Activated CD8-positive, alpha-beta T cell treated with anti-CD3 and anti-CD28 coated beads, Interleukin-2, amount 10 ng/mL, durations not matched to agents 7 days and 5 days (primary cell): ENCODE measurements around the gene WDPCP. TPM values are rescaled to one million over a fixed set of nuclear protein-coding genes. Genes with fewer than 3 reads are reported as not detected.
A peak's percentile ranks its signal among the peaks of the same experiment; 100 is the strongest.
"Not testable (repeated sequence)": the region's sequence is repeated elsewhere in the genome, so short reads cannot be mapped to it uniquely, and the experiment has no call there.

Experiments used
- ATAC-seq: fragments of 150-1000 bp; cut with Tn5 transposase; one replicate; pipeline ENCODE4 v1.10.0; 2021; ENCODE audit warnings: moderate library complexity
- CTCF ChIA-PET: fragments of 350-600 bp; sonication (Branson Sonifier 250); formaldehyde crosslinking; loops from one replicate; lab custom pipeline; 2021; ENCODE audit warnings: antibody characterized with exemption; lab: Charles Lee
- POLR2A ChIA-PET: fragments of 350-600 bp; sonication (Branson Sonifier 250); formaldehyde crosslinking; loops from one replicate; lab custom pipeline; 2021; ENCODE audit warnings: antibody characterized with exemption; lab: Charles Lee
- DNase-seq: peaks from one replicate; pipeline ENCODE4 v3.0.0-alpha.2; 2020
- H3K27ac Mint-ChIP-seq: one replicate; pipeline ENCODE4 v1.8.0; 2021; ENCODE audit warnings: mild to moderate bottlenecking, mixed read lengths
- H3K27me3 Mint-ChIP-seq: one replicate; pipeline ENCODE4 v1.8.0; 2021; ENCODE audit warnings: low read depth, mixed read lengths
- H3K36me3 Mint-ChIP-seq: one replicate; pipeline ENCODE4 v1.8.0; 2021; ENCODE audit warnings: low read depth, mixed read lengths
- H3K4me1 Mint-ChIP-seq: one replicate; pipeline ENCODE4 v1.8.0; 2021; ENCODE audit warnings: low read depth, mixed read lengths
- H3K4me3 Mint-ChIP-seq: one replicate; pipeline ENCODE4 v1.8.0; 2021; ENCODE audit warnings: mild to moderate bottlenecking, mixed read lengths
- H3K9me3 Mint-ChIP-seq: one replicate; pipeline ENCODE4 v1.8.0; 2022; ENCODE audit warnings: mixed read lengths; ENCODE audit not compliant: insufficient read depth
- total RNA-seq, 2 experiments: library from RNA; stranded (reverse); gene quantifications; one replicate each; pipeline ENCODE4 v1.2.3, GENCODE V29; 2021

The WDPCP gene
- total RNA-seq, 2 experiments from 2014 or later, result 7.6 to 8.8 TPM

- Mint-ChIP-seq H3K4me3 (peak overlapping the region; percentile 98), H3K27ac (peak overlapping the region; percentile 93), H3K27me3 (no peaks in the 10 kb centered on the region), H3K36me3 (peaks cover 18% of the 10 kb centered on the region), H3K9me3 (no peaks in the 10 kb centered on the region), H3K4me1 (peaks cover 40% of the 10 kb centered on the region)
- ChIA-PET CTCF (interaction anchor here (1.4 to 2.4 kb wide), 3 partner anchors 9 to 273 kb away, joined by 4 to 7 read pairs (median 6); no protein-coding TSS in a partner anchor), POLR2A (interaction anchor here (0.6 to 2.8 kb wide), 18 partner anchors 9 to 1794 kb away, joined by 3 to 37 read pairs (median 4); partner anchors contain the start of genes ACTR2 and UGP2)
- ATAC-seq, result no peak
- no peak for DNase-seq
Measured at GRCh38 chr2:63587814-63588384, 378 bp downstream of the WDPCP start.

GRCh38 chr2:63582873-63583272 lies 5.4 kb downstream of the WDPCP start:
- Mint-ChIP-seq H3K27me3 (no peaks in the 10 kb centered on the region), H3K36me3 (no peaks in the 10 kb centered on the region), H3K27ac (no peak overlapping the region), H3K9me3 (no peaks in the 10 kb centered on the region), H3K4me3 (no peak overlapping the region), H3K4me1 (peaks cover 20% of the 10 kb centered on the region)
- ATAC-seq, result no peak
- ChIA-PET CTCF (interaction anchor here (0.7 kb wide), 1 partner anchor 1822 kb away, joined by 3 read pairs; no protein-coding TSS in a partner anchor), POLR2A (no interaction called here)
- DNase-seq, result no peak

GRCh38 chr2:63581298-63581961 lies 6.8 kb downstream of the WDPCP start:
- H3K36me3 Mint-ChIP-seq, result no peaks in the 10 kb centered on the region
- H3K27ac Mint-ChIP-seq, result no peak overlapping the region
- ChIA-PET POLR2A (no interaction called here), CTCF (no interaction called here)
- H3K4me3 Mint-ChIP-seq, result no peak overlapping the region
- ATAC-seq (no peak), DNase-seq (no peak)
- no peaks in the 10 kb centered on the region for H3K9me3 Mint-ChIP-seq
- peaks cover 5% of the 10 kb centered on the region for H3K4me1 Mint-ChIP-seq
- no peaks in the 10 kb centered on the region for H3K27me3 Mint-ChIP-seq

GRCh38 chr2:63580651-63581297 lies 7.5 kb downstream of the WDPCP start:
- no peaks in the 10 kb centered on the region for H3K36me3 Mint-ChIP-seq
- no peak overlapping the region for H3K4me3 Mint-ChIP-seq
- no peak for ATAC-seq
- peaks cover 2% of the 10 kb centered on the region for H3K4me1 Mint-ChIP-seq
- no peaks in the 10 kb centered on the region for H3K27me3 Mint-ChIP-seq
- H3K9me3 Mint-ChIP-seq, result no peaks in the 10 kb centered on the region
- H3K27ac Mint-ChIP-seq, result no peak overlapping the region
- ChIA-PET CTCF (no interaction called here), POLR2A (no interaction called here)
- no peak for DNase-seq

- POLR2A ChIA-PET, result no interaction called here
- Mint-ChIP-seq H3K27ac (no peak overlapping the region), H3K36me3 (no peaks in the 10 kb centered on the region), H3K27me3 (no peaks in the 10 kb centered on the region), H3K9me3 (peaks cover 5% of the 10 kb centered on the region), H3K4me1 (peaks cover 2% of the 10 kb centered on the region), H3K4me3 (no peak overlapping the region)
- no peak for DNase-seq
- CTCF ChIA-PET, result no interaction called here
- no peak for ATAC-seq
Measured at GRCh38 chr2:63578767-63579166, 9.5 kb downstream of the WDPCP start.

GRCh38 chr2:63576546-63576945 lies 11.7 kb downstream of the WDPCP start:
- Mint-ChIP-seq H3K4me3 (no peak overlapping the region), H3K4me1 (no peaks in the 10 kb centered on the region), H3K36me3 (no peaks in the 10 kb centered on the region), H3K9me3 (peaks cover 5% of the 10 kb centered on the region), H3K27me3 (no peaks in the 10 kb centered on the region), H3K27ac (no peak overlapping the region)
- ATAC-seq (no peak), DNase-seq (no peak)
- POLR2A ChIA-PET, result no interaction called here
- CTCF ChIA-PET, result interaction anchor here (1.5 kb wide), 1 partner anchor 10 kb away, joined by 3 read pairs; no protein-coding TSS in a partner anchor

GRCh38 chr2:63573726-63574345 lies 14.4 kb downstream of the WDPCP start:
- POLR2A ChIA-PET, result not testable (repeated sequence)

GRCh38 chr2:63573026-63573425 lies 15.3 kb downstream of the WDPCP start:
- POLR2A ChIA-PET, ATAC-seq, H3K9me3 Mint-ChIP-seq, DNase-seq, H3K27me3 Mint-ChIP-seq, H3K36me3 Mint-ChIP-seq, H3K4me3 Mint-ChIP-seq, H3K27ac Mint-ChIP-seq, H3K4me1 Mint-ChIP-seq, CTCF ChIA-PET: not testable (repeated sequence)

More at GRCh38 chr2:63573726-63574345, 14.4 kb downstream of the WDPCP start:
- H3K4me3 Mint-ChIP-seq, DNase-seq, CTCF ChIA-PET, H3K27ac Mint-ChIP-seq, H3K27me3 Mint-ChIP-seq, H3K9me3 Mint-ChIP-seq, H3K36me3 Mint-ChIP-seq, ATAC-seq, H3K4me1 Mint-ChIP-seq: not testable (repeated sequence)

- CTCF ChIA-PET, result no interaction called here
- POLR2A ChIA-PET, result no interaction called here
- H3K27ac Mint-ChIP-seq, result no peak overlapping the region
- H3K27me3 Mint-ChIP-seq, result no peaks in the 10 kb centered on the region
- H3K9me3 Mint-ChIP-seq, result peaks cover 15% of the 10 kb centered on the region
- no peak for ATAC-seq
- DNase-seq, result no peak
- H3K36me3 Mint-ChIP-seq, result no peaks in the 10 kb centered on the region
- H3K4me3 Mint-ChIP-seq, result no peak overlapping the region
- no peaks in the 10 kb centered on the region for H3K4me1 Mint-ChIP-seq
Measured at GRCh38 chr2:63572001-63572400, 16.3 kb downstream of the WDPCP start.

- H3K9me3 Mint-ChIP-seq, result peaks cover 17% of the 10 kb centered on the region
- no peaks in the 10 kb centered on the region for H3K36me3 Mint-ChIP-seq
- no peaks in the 10 kb centered on the region for H3K27me3 Mint-ChIP-seq
- ChIA-PET POLR2A (no interaction called here), CTCF (no interaction called here)
- no peak for ATAC-seq
- H3K27ac Mint-ChIP-seq, result no peak overlapping the region
- H3K4me1 Mint-ChIP-seq, result no peaks in the 10 kb centered on the region
- no peak overlapping the region for H3K4me3 Mint-ChIP-seq
- no peak for DNase-seq
Measured at GRCh38 chr2:63571291-63571690, 17.0 kb downstream of the WDPCP start.

- ChIA-PET POLR2A (interaction anchor here (0.7 kb wide), 1 partner anchor 8 kb away, joined by 3 read pairs; no protein-coding TSS in a partner anchor), CTCF (interaction anchor here (0.7 kb wide), 1 partner anchor 13 kb away, joined by 3 read pairs; no protein-coding TSS in a partner anchor)
- ATAC-seq, result no peak
- H3K27me3 Mint-ChIP-seq, result no peaks in the 10 kb centered on the region
- no peak for DNase-seq
- H3K36me3 Mint-ChIP-seq, result no peaks in the 10 kb centered on the region
- no peak overlapping the region for H3K27ac Mint-ChIP-seq
- H3K4me3 Mint-ChIP-seq, result no peak overlapping the region
- peaks cover 20% of the 10 kb centered on the region for H3K9me3 Mint-ChIP-seq
- H3K4me1 Mint-ChIP-seq, result no peaks in the 10 kb centered on the region
Measured at GRCh38 chr2:63569740-63570139, 18.5 kb downstream of the WDPCP start.
